ENCODE results near the gene OCEL1.

Gene OCEL1

GRCh38 chr19:17206736-17207581 lies 19.1 kb upstream of the OCEL1 start:
- DNase-seq (ENCODE audit: low read depth), result no peak
- H3K4me3 ChIP-seq (ENCODE audit: low read depth, low read length), result no peak overlapping the region

- no peak overlapping the region for H3K4me3 ChIP-seq (ENCODE audit: low read depth, low read length)
- no peak for DNase-seq (ENCODE audit: low read depth)
Measured at GRCh38 chr19:17209126-17210036, 16.6 kb upstream of the OCEL1 start.

GRCh38 chr19:17210296-17210695 lies 15.7 kb upstream of the OCEL1 start:
- no peak overlapping the region for H3K4me3 ChIP-seq (ENCODE audit: low read depth, low read length)
- no peak for DNase-seq (ENCODE audit: low read depth)

GRCh38 chr19:17211547-17212446 lies 14.2 kb upstream of the OCEL1 start:
- no peak overlapping the region for H3K4me3 ChIP-seq (ENCODE audit: low read depth, low read length)
- no peak for DNase-seq (ENCODE audit: low read depth)

- no peak overlapping the region for H3K4me3 ChIP-seq (ENCODE audit: low read depth, low read length)
- DNase-seq (ENCODE audit: low read depth), result no peak
Measured at GRCh38 chr19:17213334-17213733, 12.7 kb upstream of the OCEL1 start.

GRCh38 chr19:17214508-17215126 lies 11.4 kb upstream of the OCEL1 start:
- H3K4me3 ChIP-seq (ENCODE audit: low read depth, low read length), result peak overlapping the region; percentile 65
- DNase-seq (ENCODE audit: low read depth), result no peak

GRCh38 chr19:17215127-17215971 lies 10.7 kb upstream of the OCEL1 start, which contains the start of gene USE1:
Gene USE1, plus strand, starts transcription at chr19:17215357. Its CDS starts 49 bp downstream, at chr19:17215406.
- DNase-seq (ENCODE audit: low read depth), result peak; percentile 66
- peak within 1 kb of the TSS; percentile 65 for H3K4me3 ChIP-seq (ENCODE audit: low read depth, low read length)

- H3K4me3 ChIP-seq (ENCODE audit: low read depth, low read length), result peak overlapping the region; percentile 65
- no peak for DNase-seq (ENCODE audit: low read depth)
Measured at GRCh38 chr19:17216058-17216670, 9.9 kb upstream of the OCEL1 start.

GRCh38 chr19:17219286-17219685 lies 6.7 kb upstream of the OCEL1 start:
- no peak overlapping the region for H3K4me3 ChIP-seq (ENCODE audit: low read depth, low read length)
- no peak for DNase-seq (ENCODE audit: low read depth)

- H3K4me3 ChIP-seq (ENCODE audit: low read depth, low read length), result no peak overlapping the region
- peak; percentile 35 for DNase-seq (ENCODE audit: low read depth)
Measured at GRCh38 chr19:17220207-17220758, 5.7 kb upstream of the OCEL1 start.

- no peak overlapping the region for H3K4me3 ChIP-seq (ENCODE audit: low read depth, low read length)
- no peak for DNase-seq (ENCODE audit: low read depth)
Measured at GRCh38 chr19:17225053-17225452, 973 bp upstream of the OCEL1 start.

- H3K4me3 ChIP-seq (ENCODE audit: low read depth, low read length), result no peak overlapping the region
- DNase-seq (ENCODE audit: low read depth), result no peak
Measured at GRCh38 chr19:17227798-17228367, 1.9 kb downstream of the OCEL1 start.

- no peak overlapping the region for H3K4me3 ChIP-seq (ENCODE audit: low read depth, low read length)
- DNase-seq (ENCODE audit: low read depth), result no peak
Measured at GRCh38 chr19:17229890-17230289, 3.9 kb downstream of the OCEL1 start.

- H3K4me3 ChIP-seq (ENCODE audit: low read depth, low read length), result no peak overlapping the region
- no peak for DNase-seq (ENCODE audit: low read depth)
Measured at GRCh38 chr19:17232258-17232657, 6.2 kb downstream of the OCEL1 start.

GRCh38 chr19:17234911-17235299 lies 8.9 kb downstream of the OCEL1 start:
- DNase-seq (ENCODE audit: low read depth), result no peak
- H3K4me3 ChIP-seq (ENCODE audit: low read depth, low read length), result peak overlapping the region; percentile 61

GRCh38 chr19:17235300-17235970 lies 9.4 kb downstream of the OCEL1 start:
- DNase-seq (ENCODE audit: low read depth), result no peak
- H3K4me3 ChIP-seq (ENCODE audit: low read depth, low read length), result peak overlapping the region; percentile 61
